K562 (cell line): ENCODE measurements around the gene MAGEC2. TPM values are rescaled to one million over a fixed set of nuclear protein-coding genes. Genes with fewer than 3 reads are reported as not detected.

Experiments used
- ATAC-seq: fragments of 200-7000 bp; cut with Tn5 transposase; 3 replicates; pipeline ENCODE4 v1.9.1; 2020; ENCODE audit warnings: moderate library complexity
- BruUV-seq: library from RNA; stranded (reverse); fragments of 400-500 nt; replicated peaks from 2 replicates; lab custom pipeline; 2021; lab: Mats Ljungman, UMichigan
- CTCF ChIA-PET: fragments of 300-600 bp; formaldehyde crosslinking; extraction: SDS; loops from one replicate; lab custom pipeline; 2021; ENCODE audit warnings: low intra/inter-chr PET ratio; lab: Yijun Ruan, JAX
- POLR2A ChIA-PET: fragments of 300-600, 350-650 bp; sonication (Branson Sonifier 250); formaldehyde crosslinking; extraction: SDS; loops from one replicate; lab custom pipeline; 2021; ENCODE audit warnings: antibody characterized with exemption, inconsistent platforms; lab: Yijun Ruan, JAX
- DNase-seq, 4 experiments: peaks; one replicate each; pipeline versions ENCODE4 v3.0.0 to v3.0.0-alpha.2; 2011 to 2018; ENCODE audit warnings: low spot score in 3 of 4, mixed read lengths in 3 of 4; ENCODE audit errors: extremely low read depth in 1 of 4
- FAIRE-seq: peaks from 2 replicates; lab custom pipeline; 2011; peaks lifted over from hg19 to GRCh38; lab: Jason Lieb, UNC
- H2AFZ ChIP-seq: 2 replicates; pipeline ENCODE4 v1.6.0; 2011; ENCODE audit warnings: low read depth, low read length, control low read depth, inconsistent platforms
- H3K27ac ChIP-seq: fragments of 200-600 bp; 3 replicates; pipeline ENCODE4 v1.8.0; 2011; ENCODE audit warnings: low read depth, mild to moderate bottlenecking, control low read depth, inconsistent platforms, low read length, moderate library complexity, mixed read lengths; ENCODE audit errors: extremely low read depth
- H3K27me3 ChIP-seq, 2 experiments: fragments of 300-600 bp in 1 of 2; 2 replicates in 1 of 2; 3 replicates in 1 of 2; pipeline versions ENCODE4 v1.6.0 to v1.8.0; 2011; ENCODE audit warnings: inconsistent platforms in 2 of 2, low read length in 2 of 2, mild to moderate bottlenecking in 1 of 2, mixed read lengths in 1 of 2, moderate library complexity in 1 of 2; ENCODE audit not compliant: control insufficient read depth in 2 of 2, insufficient read depth in 2 of 2
- H3K36me3 ChIP-seq: fragments of 300-600 bp; 3 replicates; pipeline ENCODE4 v1.8.0; 2011; ENCODE audit warnings: mild to moderate bottlenecking, low read length, inconsistent platforms; ENCODE audit not compliant: control insufficient read depth, insufficient read depth
- H3K4me1 ChIP-seq, 2 experiments: fragments of 200-600 bp in 1 of 2; replicated peaks in 1 of 2; 2 replicates in 1 of 2; 3 replicates in 1 of 2; pipeline versions ENCODE4 v1.5.1 to v1.8.0; 2011; ENCODE audit warnings: inconsistent platforms in 2 of 2, low read length in 2 of 2, mild to moderate bottlenecking in 1 of 2, mixed read lengths in 1 of 2, moderate library complexity in 1 of 2; ENCODE audit not compliant: control insufficient read depth in 2 of 2, insufficient read depth in 2 of 2
- H3K4me2 ChIP-seq: 2 replicates; pipeline ENCODE4 v1.6.1; 2011; ENCODE audit warnings: low read length, control low read depth, inconsistent platforms, mixed read lengths; ENCODE audit not compliant: insufficient read depth
- H3K4me3 ChIP-seq: fragments of 200-600 bp; sonication (generic), shearing (Covaris generic); 2 replicates; pipeline ENCODE4 v1.5.1; 2016; ENCODE audit warnings: control low read depth, inconsistent platforms
- H3K79me2 ChIP-seq: fragments of 200-600 bp; 3 replicates; pipeline ENCODE4 v1.8.0; 2011; ENCODE audit warnings: low read length, inconsistent platforms; ENCODE audit not compliant: control insufficient read depth, insufficient read depth
- H3K9ac ChIP-seq, 2 experiments: 2 replicates each; pipeline versions ENCODE4 v1.6.0 to v1.6.1; 2011; ENCODE audit warnings: low read depth in 2 of 2, low read length in 2 of 2, control low read depth in 1 of 2, inconsistent platforms in 1 of 2, mild to moderate bottlenecking in 1 of 2, mixed read lengths in 1 of 2; ENCODE audit not compliant: insufficient read depth in 1 of 2
- H3K9me1 ChIP-seq: one replicate; pipeline ENCODE4 v1.6.0; 2011; ENCODE audit warnings: inconsistent platforms, mild to moderate bottlenecking, low read length, moderate library complexity; ENCODE audit not compliant: control insufficient read depth, insufficient read depth
- H3K9me3 ChIP-seq: replicated peaks from 2 replicates; pipeline ENCODE4 v1.5.1; 2011; ENCODE audit warnings: low read depth, low read length, inconsistent platforms; ENCODE audit not compliant: control insufficient read depth, insufficient read depth
- H4K20me1 ChIP-seq: replicated peaks from 2 replicates; pipeline ENCODE4 v1.6.1; 2011; ENCODE audit warnings: low read length, inconsistent platforms, mixed read lengths; ENCODE audit not compliant: control insufficient read depth, insufficient read depth
- CBFA2T2 ChIP-seq: fragments of 450-650 bp; conservative IDR thresholded peaks from 2 replicates; pipeline ENCODE4 v1.6.1; 2017; ENCODE audit warnings: mild to moderate bottlenecking
- CTBP1 ChIP-seq: fragments of 450-650 bp; IDR thresholded peaks from 2 replicates; pipeline ENCODE4 v1.6.1; 2016; ENCODE audit warnings: borderline replicate concordance
- NFE2 ChIP-seq: IDR thresholded peaks from 2 replicates; pipeline ENCODE4 v1.6.1; 2014; ENCODE audit warnings: antibody characterized with exemption, low read depth
- SAFB ChIP-seq: fragments of 200-400 bp; formaldehyde crosslinking; IDR thresholded peaks from 2 replicates; pipeline ENCODE4 v1.6.1; 2017; ENCODE audit warnings: low read depth, low read length, borderline replicate concordance
- SAP30 ChIP-seq: fragments of 200-600 bp; sonication (generic); IDR thresholded peaks from 2 replicates; pipeline ENCODE4 v1.6.1; 2012; ENCODE audit warnings: borderline replicate concordance, low read depth, mild to moderate bottlenecking, moderate library complexity, low read length, control low read depth, inconsistent platforms; ENCODE audit not compliant: insufficient read depth, poor library complexity, severe bottlenecking
- SIN3B ChIP-seq: fragments of 450-650 bp; IDR thresholded peaks from 2 replicates; pipeline ENCODE4 v1.6.1; 2017; ENCODE audit warnings: low read depth, mild to moderate bottlenecking, moderate library complexity
- SMARCA5 ChIP-seq: fragments of 450-650 bp; IDR thresholded peaks from 2 replicates; pipeline ENCODE4 v1.6.1; 2016
- TARDBP ChIP-seq: fragments of 450-650 bp; IDR thresholded peaks from 2 replicates; pipeline ENCODE4 v1.6.1; 2016
- TCF3 ChIP-seq: sonication (generic); formaldehyde crosslinking; IDR thresholded peaks from 2 replicates; pipeline ENCODE4 v1.4.0; 2020; ENCODE audit warnings: mild to moderate bottlenecking, missing genetic modification reagents
- TEAD4 ChIP-seq, 2 experiments: sonication (generic) in 1 of 2; formaldehyde crosslinking in 1 of 2; IDR thresholded peaks; 2 replicates each; pipeline versions ENCODE4 v1.6.1 to v1.8.0; 2012 to 2022; ENCODE audit warnings: borderline replicate concordance in 1 of 2, inconsistent platforms in 1 of 2, low read length in 1 of 2, mild to moderate bottlenecking in 1 of 2, missing genetic modification reagents in 1 of 2
- ZNF57 ChIP-seq: fragments of 450-650 bp; formaldehyde crosslinking; IDR thresholded peaks from 2 replicates; pipeline ENCODE4 v1.4.0; 2020; ENCODE audit warnings: mild to moderate bottlenecking, moderate library complexity
- ZNF584 ChIP-seq: fragments of 200-800 bp; sonication (Bioruptor generic); IDR thresholded peaks from 2 replicates; pipeline ENCODE4 v1.6.1; 2016; ENCODE audit warnings: low read depth, mild to moderate bottlenecking, missing genetic modification characterization, missing compliant biosample characterization
- WGBS: fragments of 100-300 bp; shearing (Covaris generic); methylation state at CpG from one replicate; pipeline ENCODE4 v1.1.6; 2016; ENCODE audit warnings: low coverage, mixed read lengths; ENCODE audit not compliant: insufficient coverage; ENCODE audit errors: missing lambda C conversion rate; 5-methylcytosine and 5-hydroxymethylcytosine counted together
- in situ Hi-C: fragments of 300-500 bp; cut with MboI; formaldehyde crosslinking; loops from 4 replicates; pipeline ENCODE4 v1.15.0; 2018; ENCODE audit warnings: inconsistent platforms, mixed read lengths
- intact Hi-C: fragments of 100-400 bp; cut with micrococcal nuclease; formaldehyde crosslinking; loops from 2 replicates; pipeline ENCODE4 v1.14.2; 2022
- polyA plus RNA-seq, 8 experiments: library from polyadenylated mRNA; depleted of rRNA in 4 of 8; stranded (reverse) in 5 of 8; unstranded in 3 of 8; fragments of >200 nt; fragmentation: Nextera tagmentation in 2 of 8; fragmentation: Illumina TruSeq in 1 of 8; extraction: Ambion mirVana in 2 of 8; extraction: Trizol in 1 of 8; gene quantifications; 2 replicates each; pipeline versions ENCODE4 v1.2.1 to v1.2.3, GENCODE V29; 2011 to 2014; ENCODE audit warnings: inconsistent platforms in 1 of 8, missing spikeins in 1 of 8
- total RNA-seq, 7 experiments: library from RNA; depleted of rRNA in 6 of 7; stranded (reverse); fragments of >200 nt in 6 of 7; fragmentation: Illumina TruSeq in 2 of 7; extraction: Trizol in 2 of 7; gene quantifications; 2 replicates each; pipeline versions ENCODE4 v1.2.1 to v1.2.3, GENCODE V29; 2011 to 2021; ENCODE audit warnings: low replicate concordance in 1 of 7
- TF ChIP-seq, protein P1 (sequence below): IDR thresholded peaks from 2 replicates; pipeline ENCODE4 v1.6.1; 2011; ENCODE audit not compliant: insufficient read length; ENCODE audit errors: extremely low read depth

Gene MAGEC2
- total and polyA plus RNA-seq, 9 of the 15 experiments (the other 6 are each of a cell fraction or from before 2014, with no cell fraction given), result 9.1 to 174 (median 78.0) TPM

GRCh38 chrX:142186103-142186502 lies 19.0 kb downstream of the MAGEC2 start:
- intact Hi-C loops, result no loop called here
- H3K9me1 ChIP-seq, result no peaks in the 10 kb centered on the region
- no peak for DNase-seq
- H2AFZ ChIP-seq, result no peak overlapping the region
- BruUV-seq, result no TSS peak
- H3K27me3 ChIP-seq, result no peaks in the 10 kb centered on the region
- no peaks in the 10 kb centered on the region for H3K4me1 ChIP-seq
- no peak overlapping the region for H3K4me3 ChIP-seq
- in situ Hi-C loops, result loop anchor here (10.0 kb wide), 1 partner anchor 271 kb away; no protein-coding TSS in a partner anchor
- WGBS, result 0% methylated on average over 1 of the region's 2 CpGs
- no peaks in the 10 kb centered on the region for H4K20me1 ChIP-seq
- no peaks in the 10 kb centered on the region for H3K9me3 ChIP-seq
- FAIRE-seq, result no peak
- POLR2A ChIA-PET, result no interaction called here
- H3K79me2 ChIP-seq, result no peaks in the 10 kb centered on the region
- no peak for ATAC-seq
- H3K36me3 ChIP-seq, result no peaks in the 10 kb centered on the region
- H3K4me2 ChIP-seq, result no peak overlapping the region
- no peak overlapping the region for H3K9ac ChIP-seq
- CTCF ChIA-PET, result no interaction called here
- H3K27ac ChIP-seq, result no peak overlapping the region
- TF ChIP-seq ZNF584 (no peak), TCF3 (CRISPR knock-in tag) (no peak), NFE2 (no peak)

- in situ Hi-C loops (loop anchor here (10.0 kb wide), 1 partner anchor 270 kb away; no protein-coding TSS in a partner anchor), intact Hi-C loops (no loop called here)
- no peak overlapping the region for H3K4me2 ChIP-seq
- no peaks in the 10 kb centered on the region for H3K79me2 ChIP-seq
- no peaks in the 10 kb centered on the region for H3K36me3 ChIP-seq
- H3K9ac ChIP-seq, result no peak overlapping the region
- no peaks in the 10 kb centered on the region for H3K9me1 ChIP-seq
- no peaks in the 10 kb centered on the region for H3K9me3 ChIP-seq
- no peaks in the 10 kb centered on the region for H4K20me1 ChIP-seq
- no TSS peak for BruUV-seq
- no peaks in the 10 kb centered on the region for H3K27me3 ChIP-seq
- ATAC-seq (no peak), DNase-seq (no peak), FAIRE-seq (no peak)
- 0% methylated on average over 7 of the region's 7 CpGs for WGBS
- CTCF ChIA-PET, result no interaction called here
- H3K4me1 ChIP-seq, result no peaks in the 10 kb centered on the region
- TF ChIP-seq TCF3 (CRISPR knock-in tag) (no peak), TARDBP (no peak), SAFB (no peak), CBFA2T2 (no peak), TEAD4 (IDR thresholded peaks at IDR 0.05; ENCODE audit: low read length) (no peak), TEAD4 (CRISPR knock-in tag; IDR thresholded peaks at IDR 0.05; ENCODE audit: borderline replicate concordance) (no peak), SIN3B (no peak), SAP30 (no peak), ZNF57 (CRISPR knock-in tag) (no peak), CTBP1 (no peak), SMARCA5 (no peak)
- TF ChIP-seq, protein P1, sequence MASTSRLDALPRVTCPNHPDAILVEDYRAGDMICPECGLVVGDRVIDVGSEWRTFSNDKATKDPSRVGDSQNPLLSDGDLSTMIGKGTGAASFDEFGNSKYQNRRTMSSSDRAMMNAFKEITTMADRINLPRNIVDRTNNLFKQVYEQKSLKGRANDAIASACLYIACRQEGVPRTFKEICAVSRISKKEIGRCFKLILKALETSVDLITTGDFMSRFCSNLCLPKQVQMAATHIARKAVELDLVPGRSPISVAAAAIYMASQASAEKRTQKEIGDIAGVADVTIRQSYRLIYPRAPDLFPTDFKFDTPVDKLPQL, result no peak
- H3K4me3 ChIP-seq, result no peak overlapping the region
- no peak overlapping the region for H3K27ac ChIP-seq
- POLR2A ChIA-PET, result no interaction called here
- no peak overlapping the region for H2AFZ ChIP-seq
Observed at GRCh38 chrX:142184756-142185602, 20.1 kb downstream of the MAGEC2 start.
